GM12878 (cell line): Measurements from ENCODE around the gene HERPUD1. TPM values are rescaled to one million over a fixed set of nuclear protein-coding genes. Genes with fewer than 3 reads are reported as not detected.

ENCODE experiments used
- ATAC-seq: fragments of 200-7000 bp; cut with Tn5 transposase; 3 replicates; pipeline ENCODE4 v1.9.1; 2020; ENCODE audit warnings: mild to moderate bottlenecking, moderate library complexity
- BruUV-seq: library from RNA; stranded (reverse); fragments of 400-500 nt; replicated peaks from 2 replicates; lab custom pipeline; 2021; lab: Mats Ljungman, UMichigan
- CTCF ChIA-PET: fragments of 300-600 bp; sonication (Branson Sonifier 250); formaldehyde crosslinking; extraction: SDS; loops from one replicate; lab custom pipeline; 2021; ENCODE audit warnings: inconsistent platforms; lab: Yijun Ruan, JAX
- POLR2A ChIA-PET: fragments of 350-600 bp; formaldehyde crosslinking; extraction: SDS; loops from one replicate; lab custom pipeline; 2021; ENCODE audit warnings: inconsistent platforms; lab: Charles Lee
- RAD21 ChIA-PET: fragments of 300-600 bp; sonication (Branson Sonifier 250); formaldehyde crosslinking; loops from one replicate; lab custom pipeline; 2023; ENCODE audit warnings: antibody characterized with exemption; ENCODE audit not compliant: unreplicated experiment; lab: Charles Lee
- SMC1A ChIA-PET: fragments of 300-600 bp; sonication (Branson Sonifier 250); formaldehyde crosslinking; loops from one replicate; lab custom pipeline; 2023; ENCODE audit not compliant: unreplicated experiment, uncharacterized antibody; lab: Charles Lee
- DNase-seq: peaks from one replicate; pipeline ENCODE4 v3.0.0-alpha.2; 2011; ENCODE audit warnings: low read depth, low spot score
- FAIRE-seq: peaks from 3 replicates; lab custom pipeline; 2011; peaks lifted over from hg19 to GRCh38; lab: Jason Lieb, UNC
- H2AFZ ChIP-seq: 2 replicates; pipeline ENCODE4 v1.6.0; 2011; ENCODE audit warnings: low read depth, low read length, control low read depth; ENCODE audit not compliant: control insufficient read depth
- H3K27ac ChIP-seq: 2 replicates; pipeline ENCODE4 v1.5.1; 2011; ENCODE audit warnings: control low read depth; ENCODE audit not compliant: control insufficient read depth, insufficient read depth
- H3K27me3 ChIP-seq, 2 experiments: replicated peaks in 1 of 2; 2 replicates each; pipeline versions ENCODE4 v1.6.0 to v1.6.1; 2011; ENCODE audit warnings: low read length in 1 of 2; ENCODE audit not compliant: control insufficient read depth in 2 of 2, insufficient read depth in 2 of 2
- H3K36me3 ChIP-seq, 2 experiments: 2 replicates each; pipeline ENCODE4 v1.5.1; 2011; ENCODE audit warnings: low read length in 1 of 2; ENCODE audit not compliant: control insufficient read depth in 2 of 2, insufficient read depth in 2 of 2
- H3K4me1 ChIP-seq: 2 replicates; pipeline ENCODE4 v1.6.1; 2011; ENCODE audit warnings: mild to moderate bottlenecking, low read length, moderate library complexity, mixed read lengths; ENCODE audit not compliant: control insufficient read depth, insufficient read depth
- H3K4me2 ChIP-seq: 2 replicates; pipeline ENCODE4 v1.6.0; 2011; ENCODE audit warnings: control low read depth; ENCODE audit not compliant: control insufficient read depth, insufficient read depth
- H3K4me3 ChIP-seq: fragments of 200-600 bp; sonication (generic); 2 replicates; pipeline ENCODE4 v1.5.1; 2016
- H3K79me2 ChIP-seq: 2 replicates; pipeline ENCODE4 v1.6.0; 2011; ENCODE audit warnings: low read length; ENCODE audit not compliant: control insufficient read depth, insufficient read depth
- H3K9ac ChIP-seq: 2 replicates; pipeline ENCODE4 v1.8.0; 2011; ENCODE audit warnings: low read length, control low read depth, mixed read lengths; ENCODE audit not compliant: control insufficient read depth, insufficient read depth
- H3K9me3 ChIP-seq: replicated peaks from 3 replicates; pipeline ENCODE4 v1.5.1; 2011; ENCODE audit warnings: mild to moderate bottlenecking, low read length; ENCODE audit not compliant: control insufficient read depth, insufficient read depth
- H4K20me1 ChIP-seq: 2 replicates; pipeline ENCODE4 v1.6.0; 2011; ENCODE audit not compliant: control insufficient read depth, insufficient read depth
- IKZF1 ChIP-seq: fragments of 450-650 bp; conservative IDR thresholded peaks from 2 replicates; pipeline ENCODE4 v1.6.1; 2017; ENCODE audit warnings: antibody characterized with exemption, mild to moderate bottlenecking
- IKZF2 ChIP-seq, 2 experiments: fragments of 450-650 bp; IDR thresholded peaks; 2 replicates each; pipeline ENCODE4 v1.6.1; 2017; ENCODE audit warnings: mild to moderate bottlenecking in 2 of 2, moderate library complexity in 2 of 2
- NR2F1 ChIP-seq: fragments of 450-650 bp; conservative IDR thresholded peaks from 2 replicates; pipeline ENCODE4 v1.6.1; 2017; ENCODE audit warnings: mild to moderate bottlenecking
- POLR2A ChIP-seq: IDR thresholded peaks from 2 replicates; pipeline ENCODE4 v1.6.1; 2011; ENCODE audit warnings: low read depth, mild to moderate bottlenecking, low read length
- RELB ChIP-seq: fragments of 450-650 bp; IDR thresholded peaks from 2 replicates; pipeline ENCODE4 v1.6.1; 2017; ENCODE audit warnings: low read depth, mild to moderate bottlenecking, moderate library complexity
- RFX5 ChIP-seq: IDR thresholded peaks from 2 replicates; pipeline ENCODE4 v1.6.1; 2011; ENCODE audit warnings: low read depth, low read length, improper control_type of control experiment
- WRNIP1 ChIP-seq: IDR thresholded peaks from 2 replicates; pipeline ENCODE4 v1.6.1; 2011; ENCODE audit warnings: low read depth, low read length, improper control_type of control experiment, borderline replicate concordance
- ZNF687 ChIP-seq: fragments of 450-650 bp; IDR thresholded peaks from 2 replicates; pipeline ENCODE4 v1.6.1; 2017; ENCODE audit warnings: mild to moderate bottlenecking, moderate library complexity
- WGBS: methylation state at CpG from one replicate; pipeline ENCODE4 v1.1.6; 2016; ENCODE audit warnings: low lambda C conversion rate; ENCODE audit not compliant: insufficient replicate concordance, insufficient coverage; ENCODE audit errors: missing lambda C conversion rate; 5-methylcytosine and 5-hydroxymethylcytosine counted together
- in situ Hi-C: fragments of 300-500 bp; cut with MboI; formaldehyde crosslinking; loops from 9 replicates; pipeline ENCODE4 v1.14.3; 2018; ENCODE audit warnings: mixed read lengths
- intact Hi-C: fragments of 100-400 bp; cut with micrococcal nuclease; formaldehyde crosslinking; loops from one replicate; pipeline ENCODE4 v1.14.2; 2022; ENCODE audit not compliant: unreplicated experiment
- polyA plus RNA-seq, 11 experiments: library from polyadenylated mRNA; depleted of rRNA in 4 of 11; unstranded in 6 of 11; stranded (reverse) in 5 of 11; fragments of >200 nt; fragmentation: Nextera tagmentation in 4 of 11; fragmentation: Illumina TruSeq in 1 of 11; extraction: Ambion mirVana in 4 of 11; extraction: Trizol in 1 of 11; gene quantifications; 1 replicate in 1 of 11; 2 replicates in 10 of 11; pipeline versions ENCODE4 v1.2.1 to v1.2.3, GENCODE V29; 2011 to 2016; ENCODE audit warnings: inconsistent platforms in 2 of 11, missing spikeins in 2 of 11, low read depth in 1 of 11
- total RNA-seq, 4 experiments: library from RNA; depleted of rRNA in 3 of 4; stranded (reverse); fragments of >200 nt in 3 of 4; fragmentation: Illumina TruSeq in 1 of 4; extraction: Trizol in 1 of 4; gene quantifications; 2 replicates each; pipeline versions ENCODE4 v1.2.1 to v1.2.3, GENCODE V29; 2013 to 2021

HERPUD1 gene
- total and polyA plus RNA-seq, 10 of the 15 experiments (the other 5 are each of a cell fraction or from before 2014, with no cell fraction given), result 32.6 to 212 (median 122) TPM

- Histone ChIP-seq H3K4me3 (peak overlapping the region; percentile 79), H3K79me2 (peaks cover 63% of the 10 kb centered on the region), H3K4me2 (peak overlapping the region; percentile 98), H3K27me3 (no peaks in the 10 kb centered on the region), H3K9me3 (no peaks in the 10 kb centered on the region), H3K9ac (peak overlapping the region; percentile 88), H3K4me1 (peaks cover 33% of the 10 kb centered on the region), H3K27ac (peak overlapping the region; percentile 88), H3K36me3 (no peaks in the 10 kb centered on the region), H2AFZ (no peak overlapping the region), H4K20me1 (no peaks in the 10 kb centered on the region)
- in situ Hi-C loops, result no loop called here
- ChIA-PET POLR2A (interaction anchor here (1.0 to 15.9 kb wide), 8 partner anchors 8 to 62 kb away, joined by 4 to 343 read pairs (median 48); no protein-coding TSS in a partner anchor), SMC1A (interaction anchor here (0.8 to 31.6 kb wide), 8 partner anchors 8 to 132 kb away, joined by 3 to 604 read pairs (median 18); partner anchors contain the start of gene CETP), CTCF (interaction anchor here (0.8 to 19.4 kb wide), 12 partner anchors 7 to 105 kb away, joined by 3 to 420 read pairs (median 6); partner anchors contain the start of gene CETP), RAD21 (interaction anchor here (0.7 to 22.4 kb wide), 6 partner anchors 10 to 57 kb away, joined by 3 to 473 read pairs (median 42); partner anchors contain the start of gene CETP)
- no peak for DNase-seq
- no TSS peak for BruUV-seq
- intact Hi-C loops, result no loop called here
- WGBS, result 38% methylated on average over 6 of the region's 6 CpGs
- ATAC-seq, result peak; percentile 1
- TF ChIP-seq IKZF2 (IDR thresholded peaks at IDR 0.05) (peak in 1 of 2 experiments; percentile 20; a peak in 1 of 4 replicates), RELB (0 out of 2 replicates have a peak, but pooled peaks have one; percentile 10), ZNF687 (0 out of 2 replicates have a peak, but pooled peaks have one; percentile 14), POLR2A (no peak), IKZF1 (peak; percentile 57; the same call in 1 of the 2 replicates), WRNIP1 (peak; percentile 88; the same call in 1 of the 2 replicates), NR2F1 (peak; percentile 25; the same call in 1 of the 2 replicates), RFX5 (no peak)
- no peak for FAIRE-seq
Observed at GRCh38 chr16:56988161-56988947, 56.4 kb downstream of the HERPUD1 start.
